ENCODE measurements around the gene PSPH.
"Not testable (repeated sequence)": the region's sequence is repeated elsewhere in the genome, so short reads cannot be mapped to it uniquely, and the experiment has no call there.

The PSPH gene

GRCh38 chr7:56062382-56062781, 11.1 kb upstream of the PSPH start:
- FAIRE-seq, result no peak

GRCh38 chr7:56053993-56054392, 2.7 kb upstream of the PSPH start:
- FAIRE-seq, result no peak

GRCh38 chr7:56053379-56053778, 2.1 kb upstream of the PSPH start:
- FAIRE-seq, result no peak

GRCh38 chr7:56051053-56051338, 248 bp downstream of the PSPH start:
- FAIRE-seq, result no peak

GRCh38 chr7:56048763-56049162, 2.5 kb downstream of the PSPH start:
- not testable (repeated sequence) for FAIRE-seq

GRCh38 chr7:56048245-56048644, 3.0 kb downstream of the PSPH start:
- no peak for FAIRE-seq

- not testable (repeated sequence) for FAIRE-seq
These were observed 3.7 kb downstream of the PSPH start for GRCh38 chr7:56047446-56048116.

- no peak for FAIRE-seq
These were observed 4.4 kb downstream of the PSPH start for GRCh38 chr7:56046721-56047445.

GRCh38 chr7:56045758-56046157, 5.5 kb downstream of the PSPH start:
- FAIRE-seq, result not testable (repeated sequence)

GRCh38 chr7:56040730-56041129, 10.5 kb downstream of the PSPH start:
- FAIRE-seq, result no peak

GRCh38 chr7:56033671-56034432, 17.4 kb downstream of the PSPH start:
- no peak for FAIRE-seq

- not testable (repeated sequence) for FAIRE-seq
These were observed 18.7 kb downstream of the PSPH start for GRCh38 chr7:56032578-56032977.

GRCh38 chr7:56031556-56031955, 19.7 kb downstream of the PSPH start:
- FAIRE-seq, result not testable (repeated sequence)

- FAIRE-seq, result no peak
These were observed 20.9 kb downstream of the PSPH start for GRCh38 chr7:56030340-56030739.

- FAIRE-seq, result no peak
These were observed 22.2 kb downstream of the PSPH start for GRCh38 chr7:56028942-56029630.

- no peak for FAIRE-seq
These were observed 24.7 kb downstream of the PSPH start for GRCh38 chr7:56026538-56026937.

- no peak for FAIRE-seq
These were observed 27.7 kb downstream of the PSPH start for GRCh38 chr7:56023500-56023899.

GRCh38 chr7:56019501-56019900, 31.7 kb downstream of the PSPH start:
- no peak for FAIRE-seq

GRCh38 chr7:56017015-56017414, 34.2 kb downstream of the PSPH start:
- FAIRE-seq, result not testable (repeated sequence)

- FAIRE-seq, result no peak
These were observed 41.5 kb downstream of the PSPH start for GRCh38 chr7:56009695-56010094.

- no peak for FAIRE-seq
These were observed 43.4 kb downstream of the PSPH start for GRCh38 chr7:56007891-56008290.

- no peak for FAIRE-seq
These were observed 44.0 kb downstream of the PSPH start for GRCh38 chr7:56007167-56007652.

- no peak for FAIRE-seq
These were observed 47.5 kb downstream of the PSPH start for GRCh38 chr7:56003749-56004148.
